Caco-2 (cell line): ENCODE data around the gene CDH12. TPM values are rescaled to one million over a fixed set of nuclear protein-coding genes. Genes with fewer than 3 reads are reported as not detected.
"Not testable (repeated sequence)": the region's sequence is repeated elsewhere in the genome, so short reads cannot be mapped to it uniquely, and the experiment has no call there.

Experiments used
- BruUV-seq: library from RNA; stranded (reverse); fragments of 400-500 nt; replicated peaks from 2 replicates; lab custom pipeline; 2021; lab: Mats Ljungman, UMichigan
- CTCF ChIA-PET: fragments of 300-600 bp; sonication (Branson Sonifier 250); formaldehyde crosslinking; loops from one replicate; lab custom pipeline; 2022; ENCODE audit warnings: antibody characterized with exemption; lab: Charles Lee
- POLR2A ChIA-PET: fragments of 300-600 bp; sonication (Branson Sonifier 250); formaldehyde crosslinking; loops from one replicate; lab custom pipeline; 2022; ENCODE audit warnings: antibody characterized with exemption; lab: Charles Lee
- DNase-seq, 2 experiments: peaks; one replicate each; pipeline versions ENCODE4 v3.0.0 to v3.0.0-alpha.2; 2020 to 2022
- H3K27me3 ChIP-seq: replicated peaks from 2 replicates; pipeline ENCODE4 v1.6.0; 2011; ENCODE audit warnings: low read length; ENCODE audit not compliant: control insufficient read depth, insufficient read depth
- H3K36me3 ChIP-seq: 2 replicates; pipeline ENCODE4 v1.5.1; 2011; ENCODE audit warnings: low read length; ENCODE audit not compliant: control insufficient read depth, insufficient read depth
- H3K4me1 ChIP-seq: fragments of 250-450 bp; sonication (Bioruptor Pico); 2 replicates; pipeline ENCODE4 v1.5.1; 2020; ENCODE audit warnings: mild to moderate bottlenecking
- H3K4me3 ChIP-seq: 2 replicates; pipeline ENCODE4 v1.5.1; 2011; ENCODE audit warnings: low read depth, mild to moderate bottlenecking, control low read depth, low read length
- H3K9me3 ChIP-seq: fragments of 250-450 bp; sonication (Bioruptor Pico); 2 replicates; pipeline ENCODE4 v1.5.1; 2020; ENCODE audit warnings: mild to moderate bottlenecking, moderate library complexity
- H3K27ac Mint-ChIP-seq: one replicate; pipeline ENCODE4 v1.8.0; 2022; ENCODE audit warnings: mixed read lengths; ENCODE audit not compliant: unreplicated experiment
- H3K27me3 Mint-ChIP-seq: one replicate; pipeline ENCODE4 v1.8.0; 2022; ENCODE audit warnings: mixed read lengths; ENCODE audit not compliant: insufficient read depth, unreplicated experiment
- H3K36me3 Mint-ChIP-seq: one replicate; pipeline ENCODE4 v1.8.0; 2022; ENCODE audit warnings: mild to moderate bottlenecking, mixed read lengths; ENCODE audit not compliant: insufficient read depth, unreplicated experiment
- H3K4me1 Mint-ChIP-seq: one replicate; pipeline ENCODE4 v1.8.0; 2022; ENCODE audit warnings: low read depth, mixed read lengths; ENCODE audit not compliant: unreplicated experiment
- H3K4me3 Mint-ChIP-seq: one replicate; pipeline ENCODE4 v1.8.0; 2022; ENCODE audit warnings: mild to moderate bottlenecking, moderate library complexity, mixed read lengths; ENCODE audit not compliant: unreplicated experiment
- H3K9me3 Mint-ChIP-seq: one replicate; pipeline ENCODE4 v1.8.0; 2022; ENCODE audit warnings: mixed read lengths; ENCODE audit not compliant: unreplicated experiment
- intact Hi-C: fragments of 100-400 bp; cut with micrococcal nuclease; formaldehyde crosslinking; loops from one replicate; pipeline ENCODE4 v1.10.0; 2022; ENCODE audit not compliant: unreplicated experiment
- total RNA-seq: library from RNA; stranded (reverse); gene quantifications from 2 replicates; pipeline ENCODE4 v1.2.3, GENCODE V29; 2022
- TF ChIP-seq, protein P1 (sequence below), 2 experiments: fragments of 200-600 bp in 1 of 2; IDR thresholded peaks; 1 replicate in 1 of 2; 2 replicates in 1 of 2; pipeline versions ENCODE4 v1.5.1 to v1.8.0; 2011 to 2022; ENCODE audit warnings: antibody characterized with exemption in 1 of 2, control low read depth in 1 of 2, inconsistent platforms in 1 of 2, low read depth in 1 of 2, low read length in 1 of 2, mild to moderate bottlenecking in 1 of 2, moderate library complexity in 1 of 2; ENCODE audit not compliant: insufficient read depth in 1 of 2, severe bottlenecking in 1 of 2, unreplicated experiment in 1 of 2

Gene CDH12
- total RNA-seq, 1 experiment from 2014 or later, result not detected

DNA sequence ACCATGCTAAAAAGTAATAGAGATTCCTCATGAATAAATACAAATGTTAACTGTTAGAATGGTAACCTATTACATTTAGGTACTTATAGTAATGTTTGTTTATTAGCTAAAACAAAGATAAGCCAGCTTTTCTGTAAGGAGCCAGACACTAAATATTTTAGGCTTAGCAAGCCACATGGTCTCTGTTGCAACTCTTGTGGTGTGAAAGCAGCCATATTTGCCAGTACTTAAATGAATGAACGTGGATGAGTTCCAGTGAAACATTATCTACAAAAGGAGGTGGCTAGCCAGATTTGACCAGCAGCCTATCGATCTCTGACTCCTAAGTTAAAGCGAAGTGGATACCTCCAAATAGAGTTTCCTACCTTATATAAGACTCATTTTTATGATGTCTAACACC lies 331.6 kb downstream of the CDH12 start:
- no peaks in the 10 kb centered on the region for H3K36me3 Mint-ChIP-seq

DNA sequence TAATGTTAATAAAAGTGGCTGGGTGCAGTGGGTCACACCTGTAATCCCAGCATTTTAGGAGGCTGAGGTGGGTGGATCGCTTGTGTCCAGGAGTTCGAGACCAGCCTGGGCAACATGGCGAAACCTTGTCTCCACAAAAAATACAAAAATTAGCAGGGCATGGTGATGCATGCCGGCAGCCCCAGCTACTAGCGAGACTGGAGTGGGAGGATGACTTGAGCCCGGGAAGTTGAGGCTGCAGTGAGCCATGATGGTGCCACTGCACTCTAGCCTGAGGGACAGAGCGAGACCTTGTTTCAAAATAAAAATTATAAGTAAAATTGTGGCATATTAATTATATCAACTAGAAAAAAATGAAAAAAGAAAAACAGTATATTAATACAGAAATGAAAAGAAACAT lies 336.6 kb downstream of the CDH12 start:
- intact Hi-C loops, H3K9me3 ChIP-seq, H3K4me3 ChIP-seq, H3K27me3 Mint-ChIP-seq, BruUV-seq, H3K36me3 ChIP-seq, H3K36me3 Mint-ChIP-seq, H3K9me3 Mint-ChIP-seq, POLR2A ChIA-PET, H3K27ac Mint-ChIP-seq, CTCF ChIA-PET, H3K4me1 Mint-ChIP-seq, H3K27me3 ChIP-seq, H3K4me3 Mint-ChIP-seq, H3K4me1 ChIP-seq, DNase-seq: not testable (repeated sequence)

More for the DNA sequence above, 331.6 kb downstream of the CDH12 start:
- intact Hi-C loops, result no loop called here
- no peak for DNase-seq
- Mint-ChIP-seq H3K27ac (no peak overlapping the region), H3K4me3 (no peak overlapping the region), H3K4me1 (no peaks in the 10 kb centered on the region), H3K27me3 (no peaks in the 10 kb centered on the region), H3K9me3 (no peaks in the 10 kb centered on the region)
- Histone ChIP-seq H3K27me3 (no peaks in the 10 kb centered on the region), H3K9me3 (no peaks in the 10 kb centered on the region), H3K4me3 (no peak overlapping the region), H3K4me1 (no peaks in the 10 kb centered on the region), H3K36me3 (no peaks in the 10 kb centered on the region)
- CTCF ChIA-PET, result no interaction called here
- POLR2A ChIA-PET, result no interaction called here
- no TSS peak for BruUV-seq
- TF ChIP-seq, protein P1, sequence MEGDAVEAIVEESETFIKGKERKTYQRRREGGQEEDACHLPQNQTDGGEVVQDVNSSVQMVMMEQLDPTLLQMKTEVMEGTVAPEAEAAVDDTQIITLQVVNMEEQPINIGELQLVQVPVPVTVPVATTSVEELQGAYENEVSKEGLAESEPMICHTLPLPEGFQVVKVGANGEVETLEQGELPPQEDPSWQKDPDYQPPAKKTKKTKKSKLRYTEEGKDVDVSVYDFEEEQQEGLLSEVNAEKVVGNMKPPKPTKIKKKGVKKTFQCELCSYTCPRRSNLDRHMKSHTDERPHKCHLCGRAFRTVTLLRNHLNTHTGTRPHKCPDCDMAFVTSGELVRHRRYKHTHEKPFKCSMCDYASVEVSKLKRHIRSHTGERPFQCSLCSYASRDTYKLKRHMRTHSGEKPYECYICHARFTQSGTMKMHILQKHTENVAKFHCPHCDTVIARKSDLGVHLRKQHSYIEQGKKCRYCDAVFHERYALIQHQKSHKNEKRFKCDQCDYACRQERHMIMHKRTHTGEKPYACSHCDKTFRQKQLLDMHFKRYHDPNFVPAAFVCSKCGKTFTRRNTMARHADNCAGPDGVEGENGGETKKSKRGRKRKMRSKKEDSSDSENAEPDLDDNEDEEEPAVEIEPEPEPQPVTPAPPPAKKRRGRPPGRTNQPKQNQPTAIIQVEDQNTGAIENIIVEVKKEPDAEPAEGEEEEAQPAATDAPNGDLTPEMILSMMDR (IDR thresholded peaks at IDR 0.05; ENCODE audit: insufficient read depth in 1 of 2, low read depth in 1 of 2, low read length in 1 of 2, severe bottlenecking in 1 of 2, unreplicated experiment in 1 of 2), result no peak

DNA sequence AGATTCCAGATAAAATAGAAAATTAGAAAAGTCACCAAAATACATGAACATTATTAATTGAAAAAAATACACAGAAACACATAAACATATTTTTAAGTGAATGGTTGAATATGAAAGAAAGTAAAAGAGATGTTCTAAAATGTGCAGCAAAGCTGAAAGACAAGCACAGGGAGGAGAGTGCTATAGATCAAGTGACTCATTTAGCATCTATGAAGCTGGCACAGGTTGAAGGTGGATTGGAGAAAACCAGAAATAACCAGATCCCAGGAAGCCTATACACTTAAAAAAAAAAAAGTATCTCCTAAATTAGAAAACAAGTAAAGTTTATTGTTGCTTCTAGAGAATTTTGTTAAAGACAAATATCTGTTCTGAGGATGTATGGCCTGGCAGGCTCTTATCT lies 338.9 kb downstream of the CDH12 start:
- H3K4me1 Mint-ChIP-seq, result no peaks in the 10 kb centered on the region
- no peak overlapping the region for H3K27ac Mint-ChIP-seq
- CTCF ChIA-PET, result no interaction called here
- no peak overlapping the region for H3K4me3 Mint-ChIP-seq
- POLR2A ChIA-PET, result no interaction called here
- no peaks in the 10 kb centered on the region for H3K4me1 ChIP-seq
- H3K27me3 Mint-ChIP-seq, result no peaks in the 10 kb centered on the region
- H3K9me3 ChIP-seq, result no peaks in the 10 kb centered on the region
- BruUV-seq, result no TSS peak
- H3K27me3 ChIP-seq, result no peaks in the 10 kb centered on the region
- no peaks in the 10 kb centered on the region for H3K9me3 Mint-ChIP-seq
- no peaks in the 10 kb centered on the region for H3K36me3 ChIP-seq
- H3K36me3 Mint-ChIP-seq, result no peaks in the 10 kb centered on the region
- H3K4me3 ChIP-seq, result no peak overlapping the region
- intact Hi-C loops, result no loop called here
- TF ChIP-seq, protein P1 (IDR thresholded peaks at IDR 0.05; ENCODE audit: insufficient read depth in 1 of 2, low read depth in 1 of 2, low read length in 1 of 2, severe bottlenecking in 1 of 2, unreplicated experiment in 1 of 2), result no peak
- no peak for DNase-seq

DNA sequence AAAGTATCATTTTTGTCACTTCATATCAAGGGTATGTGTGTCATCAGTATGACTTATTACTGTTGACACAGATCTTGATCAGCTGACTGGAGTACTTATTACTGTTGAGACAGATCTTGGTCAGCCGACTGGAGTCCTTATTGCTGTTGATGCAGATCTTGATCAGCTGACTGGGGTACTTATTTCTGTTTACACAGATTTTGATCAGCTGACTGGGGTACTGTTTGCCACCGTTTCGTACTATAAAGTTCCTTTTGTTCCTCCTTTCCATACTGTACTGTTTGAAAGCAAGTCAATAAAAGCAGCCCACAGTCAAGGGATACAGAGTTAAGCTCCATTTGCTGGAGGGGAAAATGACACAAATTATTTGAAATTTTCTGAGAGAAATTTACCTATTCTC lies 347.3 kb downstream of the CDH12 start:
- Histone ChIP-seq H3K9me3 (no peaks in the 10 kb centered on the region), H3K4me1 (no peaks in the 10 kb centered on the region), H3K36me3 (no peaks in the 10 kb centered on the region), H3K27me3 (no peaks in the 10 kb centered on the region), H3K4me3 (no peak overlapping the region)
- Mint-ChIP-seq H3K27ac (no peak overlapping the region), H3K36me3 (no peaks in the 10 kb centered on the region), H3K4me3 (no peak overlapping the region), H3K27me3 (no peaks in the 10 kb centered on the region), H3K9me3 (peaks cover 13% of the 10 kb centered on the region), H3K4me1 (no peaks in the 10 kb centered on the region)
- CTCF ChIA-PET, result no interaction called here
- TF ChIP-seq, protein P1 (IDR thresholded peaks at IDR 0.05; ENCODE audit: insufficient read depth in 1 of 2, low read depth in 1 of 2, low read length in 1 of 2, severe bottlenecking in 1 of 2, unreplicated experiment in 1 of 2), result no peak
- no TSS peak for BruUV-seq
- intact Hi-C loops, result no loop called here
- POLR2A ChIA-PET, result no interaction called here
- no peak for DNase-seq
